ENCODE data around the gene SIL1. TPM values are rescaled to one million over a fixed set of nuclear protein-coding genes. Genes with fewer than 3 reads are reported as not detected.

The SIL1 gene
- polyA plus RNA-seq, 2 of the 4 experiments (the other 2 are of a cell fraction) = 27.6 to 45.5 TPM

DNA sequence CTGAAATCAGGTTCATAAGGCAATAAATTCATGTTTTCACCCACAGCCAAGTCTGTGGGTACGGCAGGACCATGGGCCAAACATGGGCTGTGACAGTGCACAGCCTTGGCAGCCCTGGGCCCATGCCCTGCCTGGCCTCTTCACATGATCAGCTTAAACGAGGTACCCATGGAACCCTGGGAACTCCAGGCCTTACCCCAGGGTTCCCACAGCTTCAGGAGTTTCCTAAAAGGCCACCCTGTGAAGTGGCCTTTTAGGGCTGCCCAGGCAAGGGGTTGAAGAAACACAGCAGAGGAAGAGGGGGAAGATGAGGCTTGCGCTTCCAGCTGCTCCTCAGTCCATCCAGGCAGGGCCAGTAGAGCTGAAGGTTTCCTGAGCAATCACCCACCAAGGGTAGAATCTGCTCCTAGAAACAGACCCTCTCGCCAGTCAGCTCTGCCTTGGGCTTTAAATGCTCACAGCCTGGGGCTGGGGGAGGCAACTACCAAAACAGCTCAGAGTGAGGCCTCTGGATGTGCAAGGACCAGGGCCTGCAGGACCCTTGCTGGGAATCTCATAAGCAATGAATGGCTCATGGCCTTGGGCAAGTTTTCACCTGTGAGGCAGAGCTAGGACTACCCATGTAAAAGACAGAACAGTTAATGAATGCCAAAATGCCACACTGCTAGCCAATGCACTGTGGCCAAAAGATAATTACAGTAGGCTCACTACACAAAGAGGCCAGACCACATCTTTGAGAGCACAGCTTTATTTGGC lies 243.7 kb downstream of the SIL1 start:
- no peak for TF ChIP-seq NPAS2 (CRISPR knock-in tag; IDR thresholded peaks at IDR 0.05; ENCODE audit: borderline replicate concordance)
- no peak for TF ChIP-seq ELK1 (IDR thresholded peaks at IDR 0.05; ENCODE audit: low read depth, low read length)
- no peak for TF ChIP-seq BHLHE40 (IDR thresholded peaks at IDR 0.05; ENCODE audit: low read depth, low read length)
- no peak for TF ChIP-seq HOXA7 (CRISPR knock-in tag; IDR thresholded peaks at IDR 0.05)
- no peak for TF ChIP-seq CHD2 (IDR thresholded peaks at IDR 0.05; ENCODE audit: low read length, partially characterized antibody)
- TF ChIP-seq EP300 (IDR thresholded peaks at IDR 0.05) = no peak
- TF ChIP-seq POLR2AphosphoS2 (conservative IDR thresholded peaks at IDR 0.05; ENCODE audit: low read length) = no peak
- TF ChIP-seq FOSB (CRISPR knock-in tag; IDR thresholded peaks at IDR 0.05) = no peak
- TF ChIP-seq HEYL (CRISPR knock-in tag; IDR thresholded peaks at IDR 0.05) = no peak
- H3K4me3 ChIP-seq = no peak overlapping the region
- POLR2A ChIA-PET = no interaction called here
- 77% methylated on average over 4 of the region's 4 CpGs for WGBS (ENCODE audit: missing lambda C conversion rate)
- no peak for ATAC-seq
- no peak for FAIRE-seq
- no peaks in the 10 kb centered on the region for H3K9me3 ChIP-seq
- H3K4me1 ChIP-seq = no peaks in the 10 kb centered on the region
- no peak overlapping the region for H3K4me2 ChIP-seq
- no peak overlapping the region for H3K27ac ChIP-seq
- CTCF ChIA-PET = interaction anchor here (1.1 to 1.9 kb wide), 4 partner anchors 11 to 375 kb away, joined by 3 to 5 read pairs (median 4); no protein-coding TSS in a partner anchor
- no peak for DNase-seq (ENCODE audit: low read depth in 1 of 2, low spot score in 1 of 2)

- no peak overlapping the region for H3K27ac ChIP-seq
- 65% methylated on average over 10 of the region's 14 CpGs for WGBS (ENCODE audit: missing lambda C conversion rate)
- CTCF ChIA-PET = interaction anchor here (0.5 to 1.9 kb wide), 6 partner anchors 9 to 374 kb away, joined by 3 to 5 read pairs (median 3); no protein-coding TSS in a partner anchor
- H3K4me1 ChIP-seq = no peaks in the 10 kb centered on the region
- FAIRE-seq (no peak), ATAC-seq (no peak), DNase-seq (ENCODE audit: low read depth in 1 of 2, low spot score in 1 of 2) (no peak)
- no peaks in the 10 kb centered on the region for H3K9me3 ChIP-seq
- POLR2A ChIA-PET = no interaction called here
- H3K4me2 ChIP-seq = no peak overlapping the region
- H3K4me3 ChIP-seq = no peak overlapping the region
- TF ChIP-seq ZC3H11A (IDR thresholded peaks at IDR 0.05) (no peak), NFE2L2 (conservative IDR thresholded peaks at IDR 0.05; ENCODE audit: low read length) (no peak), ZNF302 (CRISPR knock-in tag; IDR thresholded peaks at IDR 0.05) (no peak), BHLHE40 (IDR thresholded peaks at IDR 0.05; ENCODE audit: low read depth, low read length) (no peak), HMGXB4 (CRISPR knock-in tag; IDR thresholded peaks at IDR 0.05; ENCODE audit: borderline replicate concordance) (no peak), ESRRA (IDR thresholded peaks at IDR 0.05; ENCODE audit: borderline replicate concordance, low read length) (no peak), RAD21 (conservative IDR thresholded peaks at IDR 0.05 in 1 of 2, IDR thresholded peaks at IDR 0.05 in 1 of 2) (no peak)
- TF ChIP-seq, protein P1, sequence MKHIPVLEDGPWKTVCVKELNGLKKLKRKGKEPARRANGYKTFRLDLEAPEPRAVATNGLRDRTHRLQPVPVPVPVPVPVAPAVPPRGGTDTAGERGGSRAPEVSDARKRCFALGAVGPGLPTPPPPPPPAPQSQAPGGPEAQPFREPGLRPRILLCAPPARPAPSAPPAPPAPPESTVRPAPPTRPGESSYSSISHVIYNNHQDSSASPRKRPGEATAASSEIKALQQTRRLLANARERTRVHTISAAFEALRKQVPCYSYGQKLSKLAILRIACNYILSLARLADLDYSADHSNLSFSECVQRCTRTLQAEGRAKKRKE (CRISPR knock-in tag; IDR thresholded peaks at IDR 0.05; ENCODE audit: low read depth) = no peak
- TF ChIP-seq, protein P2, sequence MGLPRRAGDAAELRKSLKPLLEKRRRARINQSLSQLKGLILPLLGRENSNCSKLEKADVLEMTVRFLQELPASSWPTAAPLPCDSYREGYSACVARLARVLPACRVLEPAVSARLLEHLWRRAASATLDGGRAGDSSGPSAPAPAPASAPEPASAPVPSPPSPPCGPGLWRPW (IDR thresholded peaks at IDR 0.05) = no peak
These were observed 244.5 kb downstream of the SIL1 start for GRCh38 chr5:138953387-138954256.

Data from A549 (cell line).